Keratinocyte (primary cell): ENCODE measurements around the gene DMC1.

Source experiments
- EZH2 ChIP-seq: IDR thresholded peaks from one replicate; pipeline ENCODE4 v1.6.1; 2012; ENCODE audit warnings: inconsistent platforms, mild to moderate bottlenecking, low read length, moderate library complexity
- TF ChIP-seq, protein P1 (sequence below), 3 experiments: IDR thresholded peaks in 1 of 3; conservative IDR thresholded peaks in 1 of 3; optimal IDR thresholded peaks in 1 of 3; 2 replicates in 2 of 3; 3 replicates in 1 of 3; pipeline versions ENCODE3 to v1.5.1; 2011; ENCODE audit warnings: low read length in 3 of 3, mild to moderate bottlenecking in 3 of 3, moderate library complexity in 2 of 3, control low read depth in 1 of 3, inconsistent platforms in 1 of 3; ENCODE audit not compliant: insufficient read depth in 2 of 3; ENCODE audit errors: extremely low read depth in 1 of 3

DNA sequence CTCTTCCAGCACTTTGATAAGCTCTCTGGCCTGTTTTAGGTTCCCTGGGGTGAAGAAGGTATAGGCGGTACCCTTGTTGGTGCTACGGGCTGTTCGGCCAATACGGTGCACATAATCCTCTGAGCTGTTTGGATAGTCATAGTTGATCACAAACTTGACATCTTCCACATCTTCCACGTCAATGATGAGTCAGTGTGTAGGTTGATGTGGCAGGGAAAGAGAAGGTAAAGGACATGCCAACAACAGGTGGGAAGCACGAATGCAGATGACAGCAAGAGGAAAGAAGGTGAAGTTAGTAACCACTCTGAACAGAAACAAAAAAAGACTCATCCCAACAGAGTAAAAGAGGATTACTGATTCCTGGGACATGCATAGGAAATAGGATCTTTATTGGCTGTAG lies 82.0 kb downstream of the DMC1 start:
- TF ChIP-seq, protein P1, sequence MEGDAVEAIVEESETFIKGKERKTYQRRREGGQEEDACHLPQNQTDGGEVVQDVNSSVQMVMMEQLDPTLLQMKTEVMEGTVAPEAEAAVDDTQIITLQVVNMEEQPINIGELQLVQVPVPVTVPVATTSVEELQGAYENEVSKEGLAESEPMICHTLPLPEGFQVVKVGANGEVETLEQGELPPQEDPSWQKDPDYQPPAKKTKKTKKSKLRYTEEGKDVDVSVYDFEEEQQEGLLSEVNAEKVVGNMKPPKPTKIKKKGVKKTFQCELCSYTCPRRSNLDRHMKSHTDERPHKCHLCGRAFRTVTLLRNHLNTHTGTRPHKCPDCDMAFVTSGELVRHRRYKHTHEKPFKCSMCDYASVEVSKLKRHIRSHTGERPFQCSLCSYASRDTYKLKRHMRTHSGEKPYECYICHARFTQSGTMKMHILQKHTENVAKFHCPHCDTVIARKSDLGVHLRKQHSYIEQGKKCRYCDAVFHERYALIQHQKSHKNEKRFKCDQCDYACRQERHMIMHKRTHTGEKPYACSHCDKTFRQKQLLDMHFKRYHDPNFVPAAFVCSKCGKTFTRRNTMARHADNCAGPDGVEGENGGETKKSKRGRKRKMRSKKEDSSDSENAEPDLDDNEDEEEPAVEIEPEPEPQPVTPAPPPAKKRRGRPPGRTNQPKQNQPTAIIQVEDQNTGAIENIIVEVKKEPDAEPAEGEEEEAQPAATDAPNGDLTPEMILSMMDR (optimal IDR thresholded peaks at IDR 0.05 in 1 of 3, IDR thresholded peaks at IDR 0.05 in 1 of 3, conservative IDR thresholded peaks at IDR 0.05 in 1 of 3; ENCODE audit: extremely low read depth in 1 of 3, insufficient read depth in 2 of 3, low read length in 3 of 3) = no peak
- no peak for TF ChIP-seq EZH2
